HCT116 (cell line): ENCODE measurements around the gene LHFPL6.

Source experiments
- ATF3 ChIP-seq: IDR thresholded peaks from 2 replicates; pipeline ENCODE4 v1.6.1; 2012
- CBX3 ChIP-seq: IDR thresholded peaks from 2 replicates; pipeline ENCODE4 v1.6.1; 2012; ENCODE audit warnings: low read depth
- CTCF ChIP-seq, 3 experiments: fragments of 200-600 bp in 1 of 3; sonication (generic) in 1 of 3; IDR thresholded peaks in 2 of 3; conservative IDR thresholded peaks in 1 of 3; 2 replicates each; pipeline ENCODE4 v1.5.1; 2012 to 2017; ENCODE audit warnings: low read depth in 2 of 3, low read length in 2 of 3, antibody characterized with exemption in 1 of 3, borderline replicate concordance in 1 of 3, control low read depth in 1 of 3, mild to moderate bottlenecking in 1 of 3, mixed read lengths in 1 of 3, mixed run types in 1 of 3, moderate library complexity in 1 of 3; ENCODE audit not compliant: insufficient read depth in 1 of 3
- EZH2 ChIP-seq: fragments of 200-600 bp; sonication (generic); IDR thresholded peaks from 2 replicates; pipeline ENCODE4 v1.6.1; 2017; ENCODE audit warnings: antibody characterized with exemption, mixed run types
- EZH2phosphoT487 ChIP-seq: fragments of 200-600 bp; IDR thresholded peaks from 2 replicates; pipeline ENCODE4 v1.6.1; 2018; ENCODE audit warnings: antibody characterized with exemption, borderline replicate concordance
- JUND ChIP-seq: IDR thresholded peaks from 2 replicates; pipeline ENCODE4 v1.6.1; 2012
- MAX ChIP-seq: IDR thresholded peaks from 2 replicates; pipeline ENCODE4 v1.6.1; 2012
- POLR2A ChIP-seq: IDR thresholded peaks from 2 replicates; pipeline ENCODE4 v1.7.0; 2011; ENCODE audit warnings: borderline replicate concordance; ENCODE audit not compliant: insufficient read depth, insufficient read length; ENCODE audit errors: extremely low read depth
- POLR2AphosphoS5 ChIP-seq: IDR thresholded peaks from 2 replicates; pipeline ENCODE4 v1.6.1; 2011; ENCODE audit warnings: mild to moderate bottlenecking, low read depth, low read length, moderate library complexity
- RAD21 ChIP-seq: IDR thresholded peaks from 2 replicates; pipeline ENCODE4 v1.6.1; 2012; ENCODE audit warnings: low read depth, mild to moderate bottlenecking
- TCF7L2 ChIP-seq: IDR thresholded peaks from 2 replicates; pipeline ENCODE4 v1.7.0; 2011; ENCODE audit warnings: borderline replicate concordance, inconsistent platforms; ENCODE audit not compliant: insufficient read depth, insufficient read length; ENCODE audit errors: extremely low read depth
- YY1 ChIP-seq: IDR thresholded peaks from 2 replicates; pipeline ENCODE4 v1.6.1; 2011; ENCODE audit warnings: low read length, low read depth, moderate library complexity, mild to moderate bottlenecking; ENCODE audit not compliant: insufficient replicate concordance; ENCODE audit errors: extremely low read depth
- ZFX ChIP-seq: fragments of 450-650 bp; IDR thresholded peaks from 2 replicates; pipeline ENCODE4 v1.6.1; 2017
- ZNF274 ChIP-seq: fragments of 200-500 bp; sonication (Bioruptor generic); IDR thresholded peaks from 2 replicates; pipeline ENCODE4 v1.6.1; 2014; ENCODE audit warnings: mild to moderate bottlenecking, low read depth, low read length, inconsistent platforms

- no peak for TF ChIP-seq RAD21
- no peak for TF ChIP-seq POLR2AphosphoS5
- no peak for TF ChIP-seq CTCF (IDR thresholded peaks at IDR 0.05 in 2 of 3, conservative IDR thresholded peaks at IDR 0.05 in 1 of 3; ENCODE audit: borderline replicate concordance in 1 of 3, insufficient read depth in 1 of 3, low read depth in 2 of 3, low read length in 2 of 3)
- TF ChIP-seq ZFX: no peak
- no peak for TF ChIP-seq EZH2phosphoT487
- TF ChIP-seq EZH2: no peak
- TF ChIP-seq POLR2A: no peak
- TF ChIP-seq ATF3: no peak
- TF ChIP-seq MAX: no peak
- no peak for TF ChIP-seq CBX3
- no peak for TF ChIP-seq JUND
- TF ChIP-seq TCF7L2: no peak
- no peak for TF ChIP-seq ZNF274
- TF ChIP-seq YY1: no peak
Observed at GRCh38 chr13:39618561-39618960, 15.6 kb upstream of the LHFPL6 start.
